Measurements from ENCODE around the gene NOD1.

DNA sequence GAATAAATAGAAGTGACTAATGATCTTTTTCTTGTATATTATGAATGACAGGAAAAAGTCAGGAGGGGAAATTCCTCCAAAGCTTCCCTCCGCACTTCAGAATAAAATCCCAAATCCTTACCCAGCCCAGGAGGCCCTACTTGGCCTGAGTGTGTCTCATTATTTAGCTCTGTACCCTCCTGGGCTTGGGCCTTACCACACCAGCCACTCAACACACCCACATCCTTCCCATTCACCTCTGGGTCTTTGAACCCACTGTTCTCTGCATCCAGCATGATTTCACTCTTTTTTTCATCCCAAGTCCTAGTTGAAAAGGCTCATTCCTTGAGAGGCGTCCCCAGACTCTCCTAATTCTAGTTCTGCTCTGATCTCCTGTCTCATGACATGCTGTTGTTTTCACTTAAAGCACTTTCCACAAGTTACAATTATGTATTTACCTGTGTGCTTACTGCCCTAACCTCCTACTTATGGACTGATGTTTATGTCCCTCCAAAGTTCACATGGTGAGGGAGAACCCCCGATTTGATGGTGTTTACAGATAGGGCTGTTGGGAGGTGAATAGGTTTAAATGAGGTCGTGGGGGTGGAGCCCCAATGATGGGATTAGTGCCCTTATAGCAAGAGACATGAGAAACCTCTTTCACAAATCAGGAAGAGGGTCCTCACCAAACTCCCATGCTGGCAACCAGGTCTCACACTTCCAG is 6.4 kb downstream of the NOD1 start:
- TF ChIP-seq, protein P1, sequence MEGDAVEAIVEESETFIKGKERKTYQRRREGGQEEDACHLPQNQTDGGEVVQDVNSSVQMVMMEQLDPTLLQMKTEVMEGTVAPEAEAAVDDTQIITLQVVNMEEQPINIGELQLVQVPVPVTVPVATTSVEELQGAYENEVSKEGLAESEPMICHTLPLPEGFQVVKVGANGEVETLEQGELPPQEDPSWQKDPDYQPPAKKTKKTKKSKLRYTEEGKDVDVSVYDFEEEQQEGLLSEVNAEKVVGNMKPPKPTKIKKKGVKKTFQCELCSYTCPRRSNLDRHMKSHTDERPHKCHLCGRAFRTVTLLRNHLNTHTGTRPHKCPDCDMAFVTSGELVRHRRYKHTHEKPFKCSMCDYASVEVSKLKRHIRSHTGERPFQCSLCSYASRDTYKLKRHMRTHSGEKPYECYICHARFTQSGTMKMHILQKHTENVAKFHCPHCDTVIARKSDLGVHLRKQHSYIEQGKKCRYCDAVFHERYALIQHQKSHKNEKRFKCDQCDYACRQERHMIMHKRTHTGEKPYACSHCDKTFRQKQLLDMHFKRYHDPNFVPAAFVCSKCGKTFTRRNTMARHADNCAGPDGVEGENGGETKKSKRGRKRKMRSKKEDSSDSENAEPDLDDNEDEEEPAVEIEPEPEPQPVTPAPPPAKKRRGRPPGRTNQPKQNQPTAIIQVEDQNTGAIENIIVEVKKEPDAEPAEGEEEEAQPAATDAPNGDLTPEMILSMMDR (IDR thresholded peaks at IDR 0.05), result no peak
- TF ChIP-seq SIN3A (IDR thresholded peaks at IDR 0.05; ENCODE audit: borderline replicate concordance, insufficient read depth, low read depth, low read length) (no peak), POLR2AphosphoS5 (IDR thresholded peaks at IDR 0.05; ENCODE audit: low read depth, low read length) (no peak), TCF7L2 (IDR thresholded peaks at IDR 0.05; ENCODE audit: low read depth, low read length) (no peak)
- TF ChIP-seq, protein P2, sequence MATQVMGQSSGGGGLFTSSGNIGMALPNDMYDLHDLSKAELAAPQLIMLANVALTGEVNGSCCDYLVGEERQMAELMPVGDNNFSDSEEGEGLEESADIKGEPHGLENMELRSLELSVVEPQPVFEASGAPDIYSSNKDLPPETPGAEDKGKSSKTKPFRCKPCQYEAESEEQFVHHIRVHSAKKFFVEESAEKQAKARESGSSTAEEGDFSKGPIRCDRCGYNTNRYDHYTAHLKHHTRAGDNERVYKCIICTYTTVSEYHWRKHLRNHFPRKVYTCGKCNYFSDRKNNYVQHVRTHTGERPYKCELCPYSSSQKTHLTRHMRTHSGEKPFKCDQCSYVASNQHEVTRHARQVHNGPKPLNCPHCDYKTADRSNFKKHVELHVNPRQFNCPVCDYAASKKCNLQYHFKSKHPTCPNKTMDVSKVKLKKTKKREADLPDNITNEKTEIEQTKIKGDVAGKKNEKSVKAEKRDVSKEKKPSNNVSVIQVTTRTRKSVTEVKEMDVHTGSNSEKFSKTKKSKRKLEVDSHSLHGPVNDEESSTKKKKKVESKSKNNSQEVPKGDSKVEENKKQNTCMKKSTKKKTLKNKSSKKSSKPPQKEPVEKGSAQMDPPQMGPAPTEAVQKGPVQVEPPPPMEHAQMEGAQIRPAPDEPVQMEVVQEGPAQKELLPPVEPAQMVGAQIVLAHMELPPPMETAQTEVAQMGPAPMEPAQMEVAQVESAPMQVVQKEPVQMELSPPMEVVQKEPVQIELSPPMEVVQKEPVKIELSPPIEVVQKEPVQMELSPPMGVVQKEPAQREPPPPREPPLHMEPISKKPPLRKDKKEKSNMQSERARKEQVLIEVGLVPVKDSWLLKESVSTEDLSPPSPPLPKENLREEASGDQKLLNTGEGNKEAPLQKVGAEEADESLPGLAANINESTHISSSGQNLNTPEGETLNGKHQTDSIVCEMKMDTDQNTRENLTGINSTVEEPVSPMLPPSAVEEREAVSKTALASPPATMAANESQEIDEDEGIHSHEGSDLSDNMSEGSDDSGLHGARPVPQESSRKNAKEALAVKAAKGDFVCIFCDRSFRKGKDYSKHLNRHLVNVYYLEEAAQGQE (IDR thresholded peaks at IDR 0.05; ENCODE audit: insufficient read depth in 1 of 2, low read depth in 2 of 2, low read length in 1 of 2), result no peak
